Measurements from ENCODE around the gene SLC26A5. TPM values are rescaled to one million over a fixed set of nuclear protein-coding genes. Genes with fewer than 3 reads are reported as not detected.
"Not testable (repeated sequence)": the region's sequence is repeated elsewhere in the genome, so short reads cannot be mapped to it uniquely, and the experiment has no call there.

SLC26A5 gene
- total RNA-seq, 1 experiment from 2014 or later, result not detected

DNA sequence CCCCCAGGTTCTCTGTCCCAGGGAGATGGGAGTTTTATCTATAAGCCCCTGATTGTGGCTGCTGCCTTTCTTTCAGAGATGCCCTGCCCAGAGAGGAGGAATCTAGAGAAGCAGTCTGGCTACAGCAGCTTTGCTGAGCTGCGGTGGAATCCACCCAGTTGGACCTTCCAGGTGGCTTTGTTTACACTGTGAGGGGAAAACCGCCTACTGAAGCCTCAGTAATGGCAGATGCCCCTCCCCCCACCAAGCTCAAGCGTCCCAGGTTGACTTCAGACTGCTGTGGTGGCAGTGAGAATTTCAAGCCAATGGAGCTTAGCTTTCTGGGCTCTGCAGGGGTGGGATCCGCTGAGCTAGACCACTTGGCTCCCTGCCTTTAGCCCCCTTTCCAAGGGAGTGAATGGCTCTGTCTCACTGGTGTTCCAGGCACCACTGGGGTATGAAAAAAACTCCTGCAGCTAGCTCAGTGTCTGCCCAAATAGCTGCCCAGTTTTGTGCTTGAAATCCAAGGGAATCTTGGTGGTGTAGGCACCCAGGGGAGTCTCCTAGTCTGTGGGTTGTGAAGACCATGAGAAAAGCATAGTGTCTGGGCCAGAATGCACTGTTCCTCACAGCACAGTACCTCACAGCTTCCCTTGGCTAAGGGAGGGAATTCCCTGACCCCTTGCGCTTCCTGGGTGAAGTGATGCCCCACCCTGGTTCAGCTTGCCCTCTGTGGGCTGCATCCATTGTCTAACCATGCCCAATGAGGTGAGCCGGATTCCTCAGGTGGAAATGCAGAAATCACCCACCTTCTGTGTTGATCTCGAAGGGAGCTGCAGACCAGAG, 40.0 kb downstream of the SLC26A5 start:
- DNase-seq (ENCODE audit: low spot score), result not testable (repeated sequence)

DNA sequence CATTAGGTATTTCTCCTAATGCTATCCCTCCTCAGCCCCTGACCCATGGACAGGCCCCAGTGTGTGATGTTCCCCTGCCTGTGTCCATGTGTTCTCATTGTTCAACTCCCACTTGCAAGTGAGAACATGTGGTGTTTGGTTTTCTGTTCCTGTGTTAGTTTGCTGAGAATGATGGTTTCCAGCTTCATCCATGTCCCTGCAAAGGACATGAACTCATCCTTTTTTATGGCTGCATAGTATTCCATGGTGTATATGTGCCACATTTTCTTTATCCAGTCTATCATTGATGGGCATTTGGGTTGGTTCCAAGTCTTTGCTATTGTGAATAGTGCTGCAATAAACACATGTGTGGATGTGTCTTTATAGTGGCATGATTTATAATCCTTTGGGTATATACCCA, 46.3 kb downstream of the SLC26A5 start:
- not testable (repeated sequence) for DNase-seq (ENCODE audit: low spot score)

- no peak for DNase-seq (ENCODE audit: low spot score)
Measured at GRCh38 chr7:103398483-103399127, 47.4 kb downstream of the SLC26A5 start.

DNA sequence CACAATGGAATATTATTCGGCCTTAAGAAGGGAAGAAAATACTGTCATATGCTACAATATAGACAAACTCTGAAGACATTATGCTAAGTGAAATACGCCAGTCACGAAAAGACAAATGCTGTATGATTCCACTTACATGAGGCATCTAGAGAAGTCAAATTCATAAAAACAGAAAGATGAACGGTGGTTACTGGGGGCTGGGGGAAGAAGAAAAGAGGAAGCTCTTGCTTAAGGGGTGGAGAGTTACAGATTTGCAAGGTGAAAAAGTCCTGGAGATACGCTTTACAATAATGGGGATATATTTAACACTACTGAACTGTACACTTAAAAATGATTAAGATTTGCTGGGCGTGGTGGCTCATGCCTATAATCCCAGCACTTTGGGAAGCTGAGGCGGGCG, 49.5 kb downstream of the SLC26A5 start:
- DNase-seq (ENCODE audit: low spot score), result no peak

- DNase-seq (ENCODE audit: low spot score), result no peak
Measured at GRCh38 chr7:103395071-103395470, 50.9 kb downstream of the SLC26A5 start.

- no peak for DNase-seq (ENCODE audit: low spot score)
Measured at GRCh38 chr7:103394566-103394965, 51.4 kb downstream of the SLC26A5 start.

DNA sequence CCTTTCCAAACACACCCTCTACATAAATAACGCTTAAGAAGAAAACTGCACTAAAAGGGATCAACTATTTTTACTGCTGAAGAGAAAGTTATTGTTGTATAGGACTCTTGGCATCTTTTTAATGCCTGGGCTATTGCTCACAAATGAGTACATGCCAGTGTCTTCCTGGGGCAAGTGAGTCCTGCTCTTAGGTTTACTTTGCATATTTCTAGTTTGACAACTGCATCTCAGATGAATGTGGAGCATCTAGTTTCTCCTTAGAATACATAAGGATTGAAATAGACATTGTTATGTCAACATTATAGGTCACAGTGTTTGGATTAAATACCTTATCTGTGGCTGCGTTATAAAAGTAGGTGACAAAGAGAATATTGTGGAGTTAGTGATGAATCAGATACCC, 54.0 kb downstream of the SLC26A5 start:
- no peak for DNase-seq (ENCODE audit: low spot score)

- no peak for DNase-seq (ENCODE audit: low spot score)
Measured at GRCh38 chr7:103391150-103391549, 54.9 kb downstream of the SLC26A5 start.

DNA sequence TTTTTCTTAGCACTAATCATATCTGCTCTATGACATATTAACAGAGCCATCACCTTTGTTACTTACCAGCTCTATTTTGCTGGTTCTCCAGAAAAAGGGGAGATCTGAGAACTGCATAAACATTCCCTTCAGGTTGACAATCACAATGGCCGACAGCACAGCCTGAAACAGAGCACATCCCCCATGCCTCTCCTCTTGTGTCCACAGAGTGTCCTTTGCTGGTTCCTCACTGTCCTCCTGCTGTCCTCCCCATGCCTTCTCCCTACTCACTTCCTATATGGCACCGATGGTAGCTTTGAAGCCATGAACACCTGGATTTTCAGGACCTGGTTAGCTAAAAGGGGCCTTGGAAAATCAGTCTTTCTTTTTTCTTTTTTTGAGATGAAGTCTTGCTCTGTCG, 56.7 kb downstream of the SLC26A5 start:
- DNase-seq (ENCODE audit: low spot score), result no peak

DNA sequence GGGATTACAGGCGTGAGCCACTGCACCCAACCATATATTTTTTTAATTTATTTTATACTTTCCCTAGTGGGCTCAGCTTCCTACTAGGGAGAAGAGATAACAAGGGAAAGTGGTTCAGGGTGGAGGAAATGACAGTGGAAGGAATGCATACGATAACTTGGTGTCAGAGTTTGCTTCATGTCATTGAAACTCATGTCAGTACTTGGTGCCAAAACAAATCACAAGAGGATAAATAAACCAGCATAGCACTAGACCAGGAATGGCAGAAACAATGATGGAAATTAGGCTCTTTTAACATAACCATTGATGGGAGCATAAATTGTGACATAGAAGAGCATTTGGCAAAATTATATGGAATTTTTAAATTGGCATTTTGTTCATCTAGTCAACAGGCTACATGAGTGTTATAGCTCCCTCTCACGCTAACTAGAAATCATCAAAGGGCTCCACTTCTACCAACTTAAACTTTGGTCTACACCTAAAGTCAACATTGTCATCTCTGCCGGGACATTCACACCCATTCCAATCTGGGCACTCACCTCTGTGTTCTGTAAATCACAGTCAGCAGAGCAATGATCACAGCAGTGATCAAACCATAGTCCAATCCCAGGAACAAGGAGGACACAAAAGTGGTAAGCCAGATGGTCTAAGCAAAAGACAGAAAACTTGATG, 57.4 kb downstream of the SLC26A5 start:
- DNase-seq (ENCODE audit: low spot score), result no peak

GRCh38 chr7:103387242-103387641, 58.8 kb downstream of the SLC26A5 start:
- DNase-seq (ENCODE audit: low spot score), result no peak

- DNase-seq (ENCODE audit: low spot score), result no peak
Measured at GRCh38 chr7:103382032-103382402, 64.0 kb downstream of the SLC26A5 start.

- DNase-seq (ENCODE audit: low spot score), result no peak
Measured at GRCh38 chr7:103381280-103382031, 64.6 kb downstream of the SLC26A5 start.

- DNase-seq (ENCODE audit: low spot score), result no peak
Measured at GRCh38 chr7:103380395-103381191, 65.4 kb downstream of the SLC26A5 start.

DNA sequence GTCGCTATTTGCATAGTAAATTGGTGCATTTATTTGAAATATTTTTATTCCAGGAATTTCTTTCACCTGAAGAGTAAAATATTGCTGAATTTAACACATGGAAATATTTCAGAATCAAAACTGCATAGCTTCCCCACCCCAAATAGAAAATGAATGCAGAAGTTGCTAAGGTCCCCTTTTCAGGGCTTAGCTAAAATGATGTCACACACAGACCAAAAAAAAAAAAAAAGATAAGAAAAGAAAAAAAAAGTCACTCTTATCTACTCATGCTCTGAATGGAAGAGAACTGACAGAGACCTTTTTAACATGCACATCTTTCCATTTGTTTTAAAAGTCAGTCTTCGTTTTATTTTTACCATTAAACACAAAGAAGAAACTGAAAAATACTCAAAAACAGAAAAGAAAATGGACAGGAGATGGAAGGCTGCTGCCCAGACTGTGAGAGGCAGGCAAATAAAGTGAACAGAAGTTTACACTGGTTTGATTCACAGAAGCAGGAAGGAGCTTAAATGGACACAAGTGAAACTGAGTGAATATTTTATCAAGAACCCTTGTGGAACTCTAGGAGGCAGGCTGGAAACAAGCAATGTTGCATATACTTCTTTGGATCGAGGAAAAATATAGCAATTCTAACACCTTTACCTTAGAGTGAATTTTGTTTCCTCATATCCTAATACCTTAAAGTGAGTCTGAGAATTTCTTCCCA, 66.6 kb downstream of the SLC26A5 start:
- no peak for DNase-seq (ENCODE audit: low spot score)

DNA sequence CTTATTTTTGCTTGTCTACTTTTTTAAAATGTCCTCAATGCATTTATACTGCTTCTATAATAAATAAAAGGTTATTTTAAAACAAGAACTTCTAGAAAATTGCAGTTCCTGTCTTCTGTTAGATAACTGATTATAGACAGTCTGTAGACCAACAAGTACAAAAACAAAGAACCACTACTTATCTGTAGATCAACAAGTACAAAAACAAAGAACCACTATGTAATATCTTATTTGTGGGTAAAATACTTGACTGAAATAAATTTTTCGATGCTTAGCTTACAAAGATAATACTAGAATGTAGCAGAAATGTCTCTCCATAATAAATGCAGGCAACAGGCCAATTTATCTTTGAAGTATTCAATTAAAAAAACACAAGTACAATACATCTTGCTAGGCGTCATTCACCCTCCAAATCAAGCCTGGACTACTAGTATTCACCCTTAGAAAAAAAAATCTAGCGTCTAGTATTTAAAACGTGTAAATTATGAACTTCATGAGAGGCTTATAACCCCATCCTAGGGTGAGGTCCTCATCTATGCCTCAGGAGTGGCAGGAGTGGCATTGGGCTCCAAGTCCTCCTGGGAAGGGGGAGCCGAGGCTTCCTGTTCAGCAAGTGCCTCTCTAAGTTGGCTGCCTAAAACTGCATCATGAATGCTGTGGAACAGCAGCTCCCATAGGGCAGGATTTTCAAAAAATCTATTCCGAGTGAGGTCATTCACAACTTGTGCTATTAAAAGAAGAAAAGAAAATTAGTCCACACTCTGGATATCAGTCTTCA, 72.0 kb downstream of the SLC26A5 start:
- DNase-seq (ENCODE audit: low spot score), result no peak

DNA sequence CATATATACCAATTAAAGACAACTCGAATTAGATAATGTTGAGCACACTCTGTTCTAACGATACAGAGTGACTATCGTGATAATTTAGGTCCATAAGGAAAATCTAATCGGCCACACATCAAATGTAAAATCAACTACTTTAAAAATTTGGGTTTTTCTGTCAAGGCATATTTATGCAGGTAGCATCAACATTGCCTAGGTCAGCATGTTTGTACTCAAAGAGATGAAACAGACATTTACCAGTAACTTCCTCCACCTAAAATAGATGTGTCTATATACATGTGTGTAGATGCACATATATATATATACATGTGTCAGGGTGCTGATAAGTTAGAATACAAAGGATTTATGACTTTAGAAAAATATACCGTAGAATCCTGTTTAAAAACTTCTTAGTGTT, 76.6 kb downstream of the SLC26A5 start:
- DNase-seq (ENCODE audit: low spot score), result no peak

DNA sequence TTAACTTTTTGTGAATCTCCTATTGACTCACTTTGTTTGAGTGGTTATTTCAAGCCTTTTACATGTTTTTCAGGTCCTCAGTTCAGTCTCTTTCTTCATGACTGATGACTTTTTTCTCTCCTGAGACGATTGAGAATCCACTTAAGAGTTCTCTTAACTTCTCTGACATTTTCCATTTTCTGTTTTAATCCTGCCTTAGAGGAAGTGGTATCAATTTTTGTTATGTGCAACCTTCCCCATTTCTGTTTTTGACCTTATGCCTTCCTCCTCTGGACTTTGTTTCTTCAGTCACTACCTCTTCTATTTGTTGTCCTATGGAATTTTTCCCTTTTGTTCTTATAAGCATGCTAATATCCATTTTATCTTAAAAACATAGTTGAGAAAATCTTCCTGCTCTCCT, 96.2 kb downstream of the SLC26A5 start:
- no peak for DNase-seq (ENCODE audit: low spot score)

DNA sequence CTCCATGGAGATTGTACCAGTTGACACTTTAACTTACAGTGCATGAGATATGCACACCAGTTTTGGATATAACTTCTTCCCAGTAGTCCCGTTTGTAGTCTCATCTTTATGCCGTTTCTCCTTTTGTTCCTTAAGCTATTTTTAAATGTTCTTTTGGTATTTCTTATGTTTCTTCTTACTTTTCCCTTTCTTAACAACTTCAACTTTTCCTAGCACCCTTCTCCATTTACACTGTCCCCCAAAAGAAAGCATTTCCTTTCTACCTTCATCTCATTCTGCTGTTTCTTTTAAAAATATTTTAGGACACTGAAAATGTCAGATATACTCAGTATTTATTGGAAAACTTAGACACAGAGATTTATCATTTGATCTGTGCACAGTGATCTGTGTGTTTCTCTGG, 97.0 kb downstream of the SLC26A5 start:
- no peak for DNase-seq (ENCODE audit: low spot score)

DNA sequence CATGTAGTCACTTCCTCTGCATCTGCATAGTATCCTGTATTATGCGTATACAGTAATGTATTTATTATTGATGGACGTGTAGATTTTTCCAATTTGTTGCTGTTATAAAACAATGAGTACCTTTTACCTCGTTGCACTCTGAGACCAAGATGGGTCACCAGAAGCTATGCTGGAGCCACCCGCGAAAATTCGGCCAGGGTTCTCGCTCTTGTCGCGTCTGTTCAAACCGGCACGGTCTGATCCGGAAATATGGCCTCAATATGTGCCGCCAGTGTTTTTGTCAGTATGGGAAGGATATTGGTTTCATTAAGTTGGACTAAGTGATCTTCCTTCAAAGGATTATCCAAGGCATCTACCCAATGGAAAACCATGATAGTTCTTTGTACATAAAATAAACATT, 97.6 kb downstream of the SLC26A5 start:
- DNase-seq (ENCODE audit: low spot score), result no peak
